ENCODE results near the gene ME3. TPM values are rescaled to one million over a fixed set of nuclear protein-coding genes. Genes with fewer than 3 reads are reported as not detected.

Gene ME3
- total RNA-seq, 5 donors from 2014 or later (not counting 1 experiment from before 2014, with no cell fraction given): 2.2 to 5.0 (median 4.3) TPM

DNA sequence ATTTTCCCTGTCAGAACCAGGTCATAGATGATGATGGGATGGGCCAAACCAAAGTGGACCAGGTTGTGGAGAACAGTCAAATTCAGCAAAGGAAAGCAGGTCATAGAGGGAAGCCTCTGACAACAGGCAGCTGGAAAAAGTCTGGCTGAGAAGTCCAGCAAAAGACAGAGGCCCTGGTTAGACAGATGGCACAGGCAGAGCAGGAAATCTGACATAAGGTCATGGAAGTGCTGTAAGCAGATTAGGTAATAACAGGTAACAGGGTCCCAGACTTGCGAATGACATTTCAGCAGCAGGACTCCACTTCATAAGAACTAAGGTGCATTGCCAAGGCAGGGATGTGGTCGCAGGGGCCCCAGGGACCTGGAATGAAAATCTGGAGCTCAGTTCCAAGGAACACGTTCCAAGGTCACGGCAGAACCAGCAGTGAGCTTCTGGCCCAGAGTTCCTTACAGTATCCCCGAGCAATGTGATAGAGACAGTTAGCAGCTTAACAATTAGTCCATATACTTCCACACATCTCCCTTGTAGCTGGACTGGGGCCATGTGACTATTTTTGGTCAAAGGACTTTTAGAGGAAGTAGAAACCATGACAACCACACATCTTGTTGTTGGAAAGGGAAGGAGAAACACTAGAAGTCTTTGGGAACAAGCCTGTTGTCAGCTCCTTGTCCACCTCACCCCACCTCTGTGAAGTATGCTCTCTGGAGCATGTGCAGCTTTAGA is 75.4 kb downstream of the ME3 start:
- Histone ChIP-seq H3K36me3 (ENCODE audit: control insufficient read depth in 2 of 2, extremely low read depth in 1 of 2, insufficient read depth in 1 of 2, low read length in 1 of 2) (no peaks in the 10 kb centered on the region), H3K4me3 (ENCODE audit: control insufficient read depth in 1 of 2, extremely low read depth in 1 of 2, low read length in 1 of 2) (no peak overlapping the region), H3K9me3 (no peaks in the 10 kb centered on the region), H3K27ac (ENCODE audit: low read length) (no peak overlapping the region), H3K27me3 (replicated peaks in 1 of 2; ENCODE audit: control insufficient read depth in 2 of 2, extremely low read depth in 1 of 2, insufficient read depth in 2 of 2, low read length in 1 of 2) (no peaks in the 10 kb centered on the region), H3K4me1 (ENCODE audit: control insufficient read depth in 1 of 2, extremely low read depth in 1 of 2, insufficient read depth in 2 of 2, low read length in 2 of 2) (peaks cover 0 to 9% of the 10 kb centered on the region in 2 experiments)
- DNase-seq: no peak
- Mint-ChIP-seq H3K4me1 (peaks cover 12 to 16% (median 13%) of the 10 kb centered on the region in 3 donors), H3K4me3 (no peak overlapping the region), H3K36me3 (no peaks in the 10 kb centered on the region), H3K27ac (no peak overlapping the region), H3K27me3 (no peaks in the 10 kb centered on the region), H3K9me3 (peaks cover 0 to 5% (median 0%) of the 10 kb centered on the region in 3 donors)
- CTCF ChIA-PET: interaction anchor here in 1 of 2 donors (0.7 to 1.4 kb wide), 2 partner anchors 11 to 1757 kb away, joined by 3 read pairs; no protein-coding TSS in a partner anchor
- POLR2A ChIA-PET: no interaction called here
- no peak for ATAC-seq (replicated peaks in 1 of 4)
- WGBS (ENCODE audit: insufficient coverage): 100% methylated on average over 2 of the region's 5 CpGs

DNA sequence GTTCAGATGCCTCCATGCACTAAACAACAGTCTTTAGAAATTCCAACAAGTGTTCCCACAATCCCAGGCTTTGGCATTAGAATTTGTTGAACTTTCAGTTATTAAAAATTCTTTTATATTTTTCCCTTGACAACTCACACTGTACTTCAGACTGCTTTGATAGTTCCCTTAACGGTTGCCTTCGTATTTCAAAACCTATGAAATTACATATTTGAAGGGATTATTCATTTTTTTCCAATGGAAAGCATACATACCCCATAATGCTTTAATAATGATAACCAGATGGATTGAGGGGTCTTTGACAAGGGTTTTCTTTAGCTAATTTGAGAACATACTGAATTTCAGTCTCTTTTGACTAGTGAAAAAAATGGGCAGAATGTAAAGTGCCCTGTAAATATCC is 76.5 kb downstream of the ME3 start:
- DNase-seq (no peak), ATAC-seq (replicated peaks in 1 of 4) (no peak)
- ChIA-PET POLR2A (no interaction called here), CTCF (no interaction called here)
- H3K4me1 ChIP-seq (ENCODE audit: control insufficient read depth in 1 of 2, extremely low read depth in 1 of 2, insufficient read depth in 2 of 2, low read length in 2 of 2): peaks cover 0 to 9% of the 10 kb centered on the region in 2 experiments
- Mint-ChIP-seq H3K9me3 (peaks cover 0 to 5% (median 0%) of the 10 kb centered on the region in 3 donors), H3K36me3 (no peaks in the 10 kb centered on the region), H3K27me3 (no peaks in the 10 kb centered on the region), H3K27ac (no peak overlapping the region), H3K4me3 (no peak overlapping the region), H3K4me1 (peaks cover 12 to 17% (median 16%) of the 10 kb centered on the region in 3 donors)
- H3K4me3 ChIP-seq (ENCODE audit: control insufficient read depth in 1 of 2, extremely low read depth in 1 of 2, low read length in 1 of 2): no peak overlapping the region
- H3K36me3 ChIP-seq (ENCODE audit: control insufficient read depth in 2 of 2, extremely low read depth in 1 of 2, insufficient read depth in 1 of 2, low read length in 1 of 2): no peaks in the 10 kb centered on the region
- H3K27ac ChIP-seq (ENCODE audit: low read length): no peak overlapping the region
- no CpG with 5 or more reads among the region's 2 CpGs for WGBS (ENCODE audit: insufficient coverage)
- no peaks in the 10 kb centered on the region for H3K27me3 ChIP-seq (replicated peaks in 1 of 2; ENCODE audit: control insufficient read depth in 2 of 2, extremely low read depth in 1 of 2, insufficient read depth in 2 of 2, low read length in 1 of 2)
- no peaks in the 10 kb centered on the region for H3K9me3 ChIP-seq

DNA sequence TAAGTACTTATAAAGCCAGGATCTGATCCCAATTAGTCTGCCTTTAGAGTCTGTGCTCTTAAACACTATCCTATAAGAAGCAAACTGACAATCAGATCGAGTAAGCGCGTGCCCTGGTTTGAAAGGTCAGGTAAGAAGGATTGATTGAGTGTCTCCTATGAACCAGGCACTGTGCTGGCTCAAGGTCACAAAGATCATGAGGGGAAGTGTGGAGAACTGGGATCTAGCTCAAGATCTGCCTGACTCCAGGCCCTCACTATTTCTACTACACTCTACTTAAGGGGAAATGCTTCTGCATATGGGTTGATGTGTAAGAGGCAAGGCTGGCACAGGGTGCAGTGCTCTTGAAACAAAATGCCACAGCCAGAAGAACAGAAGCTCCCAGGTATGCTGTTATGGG is 77.0 kb downstream of the ME3 start:
- H3K9me3 Mint-ChIP-seq: peaks cover 0 to 5% (median 0%) of the 10 kb centered on the region in 3 donors
- WGBS (ENCODE audit: insufficient coverage): no CpG with 5 or more reads among the region's 3 CpGs
- H3K36me3 ChIP-seq (ENCODE audit: control insufficient read depth in 2 of 2, extremely low read depth in 1 of 2, insufficient read depth in 1 of 2, low read length in 1 of 2): no peaks in the 10 kb centered on the region
- no peak overlapping the region for H3K4me3 ChIP-seq (ENCODE audit: control insufficient read depth in 1 of 2, extremely low read depth in 1 of 2, low read length in 1 of 2)
- no peaks in the 10 kb centered on the region for H3K27me3 Mint-ChIP-seq
- H3K36me3 Mint-ChIP-seq: no peaks in the 10 kb centered on the region
- H3K9me3 ChIP-seq: no peaks in the 10 kb centered on the region
- H3K4me1 Mint-ChIP-seq: peaks cover 12 to 17% (median 16%) of the 10 kb centered on the region in 3 donors
- no peak overlapping the region for H3K4me3 Mint-ChIP-seq
- ATAC-seq (replicated peaks in 1 of 4) (no peak), DNase-seq (no peak)
- H3K27me3 ChIP-seq (replicated peaks in 1 of 2; ENCODE audit: control insufficient read depth in 2 of 2, extremely low read depth in 1 of 2, insufficient read depth in 2 of 2, low read length in 1 of 2): no peaks in the 10 kb centered on the region
- H3K4me1 ChIP-seq (ENCODE audit: control insufficient read depth in 1 of 2, extremely low read depth in 1 of 2, insufficient read depth in 2 of 2, low read length in 2 of 2): peaks cover 0 to 9% of the 10 kb centered on the region in 2 experiments
- CTCF ChIA-PET: no interaction called here
- H3K27ac Mint-ChIP-seq: no peak overlapping the region
- no peak overlapping the region for H3K27ac ChIP-seq (ENCODE audit: low read length)
- POLR2A ChIA-PET: no interaction called here

DNA sequence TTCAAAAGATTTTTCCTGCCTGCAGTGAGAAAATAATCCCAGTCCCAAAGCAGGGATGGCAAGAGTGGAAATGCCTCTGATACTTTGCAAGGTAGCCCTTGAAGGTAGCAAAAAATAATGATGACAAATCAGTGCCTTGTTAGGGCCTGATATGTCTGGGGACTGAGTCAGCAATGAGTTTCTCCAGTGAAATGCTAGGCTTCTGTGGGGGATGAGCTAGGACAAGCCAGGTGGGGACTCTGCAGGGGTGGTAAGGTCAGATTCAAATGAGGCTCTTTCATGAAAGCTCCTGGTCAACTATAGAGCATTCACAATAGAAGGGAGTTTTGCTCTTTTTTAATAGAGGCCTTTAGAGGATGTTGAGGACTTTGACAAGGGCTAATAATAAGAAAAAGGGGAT is 77.7 kb downstream of the ME3 start:
- no peak for DNase-seq
- Mint-ChIP-seq H3K4me1 (peaks cover 12 to 17% (median 16%) of the 10 kb centered on the region in 3 donors), H3K27me3 (no peaks in the 10 kb centered on the region), H3K4me3 (no peak overlapping the region), H3K36me3 (no peaks in the 10 kb centered on the region), H3K27ac (no peak overlapping the region), H3K9me3 (peaks cover 0 to 5% (median 0%) of the 10 kb centered on the region in 3 donors)
- ChIA-PET CTCF (no interaction called here), POLR2A (no interaction called here)
- no peak for ATAC-seq (replicated peaks in 1 of 4)
- Histone ChIP-seq H3K27me3 (replicated peaks in 1 of 2; ENCODE audit: control insufficient read depth in 2 of 2, extremely low read depth in 1 of 2, insufficient read depth in 2 of 2, low read length in 1 of 2) (no peaks in the 10 kb centered on the region), H3K27ac (ENCODE audit: low read length) (no peak overlapping the region), H3K36me3 (ENCODE audit: control insufficient read depth in 2 of 2, extremely low read depth in 1 of 2, insufficient read depth in 1 of 2, low read length in 1 of 2) (no peaks in the 10 kb centered on the region), H3K9me3 (no peaks in the 10 kb centered on the region), H3K4me1 (ENCODE audit: control insufficient read depth in 1 of 2, extremely low read depth in 1 of 2, insufficient read depth in 2 of 2, low read length in 2 of 2) (peaks cover 0 to 9% of the 10 kb centered on the region in 2 experiments), H3K4me3 (ENCODE audit: control insufficient read depth in 1 of 2, extremely low read depth in 1 of 2, low read length in 1 of 2) (no peak overlapping the region)

DNA sequence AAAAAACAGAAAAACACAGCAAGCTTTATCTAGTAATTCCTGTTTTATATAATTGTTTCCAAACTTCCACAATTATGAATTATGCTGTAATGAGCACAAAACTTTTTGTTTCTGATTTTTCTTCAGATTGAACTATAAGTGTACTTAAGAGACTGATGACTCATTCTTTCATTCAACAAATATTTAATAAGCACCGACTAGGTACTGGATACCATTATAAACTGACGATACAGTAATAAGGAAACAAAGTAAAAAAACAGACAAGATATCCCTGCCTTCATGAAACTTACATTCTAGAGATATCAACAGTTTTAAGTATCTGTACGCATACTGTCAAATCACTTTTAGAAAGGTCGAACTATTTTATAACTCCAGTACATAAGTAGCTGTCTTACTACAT is 78.6 kb downstream of the ME3 start:
- H3K9me3 Mint-ChIP-seq: no peaks in the 10 kb centered on the region
- no peak overlapping the region for H3K4me3 ChIP-seq (ENCODE audit: control insufficient read depth in 1 of 2, extremely low read depth in 1 of 2, low read length in 1 of 2)
- no peaks in the 10 kb centered on the region for H3K36me3 ChIP-seq (ENCODE audit: control insufficient read depth in 2 of 2, extremely low read depth in 1 of 2, insufficient read depth in 1 of 2, low read length in 1 of 2)
- ChIA-PET POLR2A (no interaction called here), CTCF (no interaction called here)
- peaks cover 0 to 9% of the 10 kb centered on the region in 2 experiments for H3K4me1 ChIP-seq (ENCODE audit: control insufficient read depth in 1 of 2, extremely low read depth in 1 of 2, insufficient read depth in 2 of 2, low read length in 2 of 2)
- H3K4me1 Mint-ChIP-seq: peaks cover 12 to 17% (median 16%) of the 10 kb centered on the region in 3 donors
- H3K4me3 Mint-ChIP-seq: no peak overlapping the region
- H3K27me3 Mint-ChIP-seq: no peaks in the 10 kb centered on the region
- no peaks in the 10 kb centered on the region for H3K36me3 Mint-ChIP-seq
- DNase-seq: no peak
- H3K9me3 ChIP-seq: no peaks in the 10 kb centered on the region
- H3K27ac Mint-ChIP-seq: no peak overlapping the region
- ATAC-seq (replicated peaks in 1 of 4): no peak
- no peak overlapping the region for H3K27ac ChIP-seq (ENCODE audit: low read length)
- WGBS (ENCODE audit: insufficient coverage): no CpG with 5 or more reads among the region's 4 CpGs
- H3K27me3 ChIP-seq (replicated peaks in 1 of 2; ENCODE audit: control insufficient read depth in 2 of 2, extremely low read depth in 1 of 2, insufficient read depth in 2 of 2, low read length in 1 of 2): no peaks in the 10 kb centered on the region

DNA sequence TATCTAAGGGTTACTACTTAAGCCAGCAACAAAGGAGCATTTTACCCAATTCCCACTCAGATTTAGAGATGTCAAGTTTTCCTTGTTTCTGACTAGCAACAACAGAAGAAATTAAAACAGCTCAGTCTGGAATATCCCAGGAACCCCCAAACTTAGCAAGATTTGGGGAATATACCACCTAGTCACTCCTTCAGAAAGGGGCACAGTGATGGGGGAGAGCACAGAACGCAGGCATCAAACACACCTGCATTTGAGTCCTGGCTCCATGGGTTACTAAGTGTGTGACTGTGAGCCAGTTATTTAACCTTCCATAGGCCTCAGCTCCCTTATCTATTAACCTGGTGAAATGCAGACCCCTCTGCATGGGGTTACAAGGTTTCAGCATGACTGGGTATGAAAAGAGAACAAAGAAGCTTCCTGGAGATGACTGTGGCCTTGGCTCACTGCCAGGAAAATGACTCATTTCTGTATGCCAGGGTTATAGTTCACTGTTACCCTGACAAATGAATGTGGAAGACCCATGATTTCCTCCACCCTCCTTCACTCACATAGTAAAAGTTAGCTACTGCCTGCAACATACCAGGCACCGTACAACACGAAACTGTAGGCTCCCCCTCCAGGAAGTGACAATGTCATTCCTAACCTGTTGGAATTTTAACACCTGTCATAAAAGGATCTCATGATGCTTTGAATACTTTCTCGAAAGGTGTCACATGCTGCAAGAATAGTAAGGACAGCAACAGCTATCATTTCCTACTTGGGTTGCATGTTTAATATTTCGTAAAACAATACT is 79.6 kb downstream of the ME3 start:
- H3K36me3 ChIP-seq (ENCODE audit: control insufficient read depth in 2 of 2, extremely low read depth in 1 of 2, insufficient read depth in 1 of 2, low read length in 1 of 2): no peaks in the 10 kb centered on the region
- no peak overlapping the region for H3K4me3 ChIP-seq (ENCODE audit: control insufficient read depth in 1 of 2, extremely low read depth in 1 of 2, low read length in 1 of 2)
- no peaks in the 10 kb centered on the region for H3K9me3 Mint-ChIP-seq
- peaks cover 0 to 9% of the 10 kb centered on the region in 2 experiments for H3K4me1 ChIP-seq (ENCODE audit: control insufficient read depth in 1 of 2, extremely low read depth in 1 of 2, insufficient read depth in 2 of 2, low read length in 2 of 2)
- H3K4me1 Mint-ChIP-seq: peaks cover 12 to 17% (median 16%) of the 10 kb centered on the region in 3 donors
- H3K9me3 ChIP-seq: no peaks in the 10 kb centered on the region
- ATAC-seq (replicated peaks in 1 of 4) (peak; percentile 55 to 97 (median 77)), DNase-seq (peak in 34 of 35 experiments; percentile 15 to 79 (median 40))
- POLR2A ChIA-PET: no interaction called here
- no peak overlapping the region for H3K4me3 Mint-ChIP-seq
- CTCF ChIA-PET: interaction anchor here in 1 of 2 donors (0.7 to 0.8 kb wide), 2 partner anchors 16 to 155 kb away, joined by 3 to 6 read pairs; no protein-coding TSS in a partner anchor
- H3K27ac Mint-ChIP-seq: no peak overlapping the region
- H3K36me3 Mint-ChIP-seq: no peaks in the 10 kb centered on the region
- no peaks in the 10 kb centered on the region for H3K27me3 ChIP-seq (replicated peaks in 1 of 2; ENCODE audit: control insufficient read depth in 2 of 2, extremely low read depth in 1 of 2, insufficient read depth in 2 of 2, low read length in 1 of 2)
- WGBS (ENCODE audit: insufficient coverage): no CpG with 5 or more reads among the region's 5 CpGs
- H3K27me3 Mint-ChIP-seq: no peaks in the 10 kb centered on the region
- H3K27ac ChIP-seq (ENCODE audit: low read length): no peak overlapping the region

Measured in T-cell (primary cell).